ENCODE results near the gene FAM177B.

The FAM177B gene

GRCh38 chr1:222732216-222733159 lies 4.5 kb upstream of the FAM177B start:
- peaks cover 24% of the 10 kb centered on the region for H3F3A ChIP-seq (ENCODE audit: insufficient read depth, low read length)
- no peak overlapping the region for H3K9ac ChIP-seq (ENCODE audit: low read length)
- H3K79me2 ChIP-seq (ENCODE audit: low read length): no peaks in the 10 kb centered on the region
- no peak overlapping the region; the same call in 1 of the 2 replicates for H3K27ac ChIP-seq (ENCODE audit: low read length)
- H3K4me2 ChIP-seq (ENCODE audit: low read depth, low read length): no peak overlapping the region
- H3K4me1 ChIP-seq (ENCODE audit: low read length): peaks cover 12% of the 10 kb centered on the region
- TF ChIP-seq EZH2 (optimal IDR thresholded peaks at IDR 0.05; ENCODE audit: low read depth, low read length): no peak
- TF ChIP-seq CTCF (IDR thresholded peaks at IDR 0.05; ENCODE audit: low read length): no peak
- TF ChIP-seq EZH2phosphoT487 (IDR thresholded peaks at IDR 0.05; ENCODE audit: low read length): peak; percentile 99
- H3K36me3 ChIP-seq (replicated peaks; ENCODE audit: insufficient read depth, low read length): peaks cover 39% of the 10 kb centered on the region; the same call in 1 of the 2 replicates
- no peak overlapping the region for H3K4me3 ChIP-seq (ENCODE audit: low read length)
- no peaks in the 10 kb centered on the region for H3K9me2 ChIP-seq (replicated peaks; ENCODE audit: insufficient read depth, low read length)
- peak; percentile 88 for DNase-seq
- no peaks in the 10 kb centered on the region for H3K9me3 ChIP-seq (replicated peaks; ENCODE audit: insufficient read depth, low read length)
- peaks cover 48% of the 10 kb centered on the region for H3K27me3 ChIP-seq (replicated peaks; ENCODE audit: insufficient read depth, low read length)
- peaks cover 30% of the 10 kb centered on the region for H4K20me1 ChIP-seq (ENCODE audit: insufficient read depth, low read length)
- H2AFZ ChIP-seq (ENCODE audit: low read length): no peak overlapping the region

GRCh38 chr1:222734740-222735139 lies 2.3 kb upstream of the FAM177B start:
- Histone ChIP-seq H3K9me2 (replicated peaks; ENCODE audit: insufficient read depth, low read length) (no peaks in the 10 kb centered on the region), H3K4me2 (ENCODE audit: low read depth, low read length) (no peak overlapping the region), H4K20me1 (ENCODE audit: insufficient read depth, low read length) (peaks cover 27% of the 10 kb centered on the region), H3K27ac (ENCODE audit: low read length) (no peak overlapping the region), H3K4me1 (ENCODE audit: low read length) (peaks cover 12% of the 10 kb centered on the region), H3F3A (ENCODE audit: insufficient read depth, low read length) (peaks cover 24% of the 10 kb centered on the region), H3K79me2 (ENCODE audit: low read length) (no peaks in the 10 kb centered on the region), H3K9ac (ENCODE audit: low read length) (no peak overlapping the region), H3K4me3 (ENCODE audit: low read length) (no peak overlapping the region), H3K36me3 (replicated peaks; ENCODE audit: insufficient read depth, low read length) (peaks cover 29% of the 10 kb centered on the region; the same call in 1 of the 2 replicates), H2AFZ (ENCODE audit: low read length) (no peak overlapping the region), H3K9me3 (replicated peaks; ENCODE audit: insufficient read depth, low read length) (no peaks in the 10 kb centered on the region), H3K27me3 (replicated peaks; ENCODE audit: insufficient read depth, low read length) (peaks cover 56% of the 10 kb centered on the region)
- no peak for TF ChIP-seq EZH2 (optimal IDR thresholded peaks at IDR 0.05; ENCODE audit: low read depth, low read length)
- TF ChIP-seq CTCF (IDR thresholded peaks at IDR 0.05; ENCODE audit: low read length): no peak
- no peak for TF ChIP-seq EZH2phosphoT487 (IDR thresholded peaks at IDR 0.05; ENCODE audit: low read length)
- DNase-seq: no peak

- no peaks in the 10 kb centered on the region for H3K9me3 ChIP-seq (replicated peaks; ENCODE audit: insufficient read depth, low read length)
- peaks cover 20% of the 10 kb centered on the region for H3F3A ChIP-seq (ENCODE audit: insufficient read depth, low read length)
- H2AFZ ChIP-seq (ENCODE audit: low read length): no peak overlapping the region
- TF ChIP-seq CTCF (IDR thresholded peaks at IDR 0.05; ENCODE audit: low read length) (no peak), EZH2 (optimal IDR thresholded peaks at IDR 0.05; ENCODE audit: low read depth, low read length) (no peak), EZH2phosphoT487 (IDR thresholded peaks at IDR 0.05; ENCODE audit: low read length) (no peak)
- no peak overlapping the region for H3K27ac ChIP-seq (ENCODE audit: low read length)
- H3K4me2 ChIP-seq (ENCODE audit: low read depth, low read length): no peak overlapping the region
- no peak for DNase-seq
- H3K36me3 ChIP-seq (replicated peaks; ENCODE audit: insufficient read depth, low read length): peaks cover 17% of the 10 kb centered on the region; the same call in 1 of the 2 replicates
- H3K9ac ChIP-seq (ENCODE audit: low read length): no peak overlapping the region
- peaks cover 52% of the 10 kb centered on the region for H3K27me3 ChIP-seq (replicated peaks; ENCODE audit: insufficient read depth, low read length)
- H3K4me3 ChIP-seq (ENCODE audit: low read length): no peak overlapping the region
- H3K4me1 ChIP-seq (ENCODE audit: low read length): peaks cover 12% of the 10 kb centered on the region
- peaks cover 19% of the 10 kb centered on the region; the same call in 1 of the 2 replicates for H4K20me1 ChIP-seq (ENCODE audit: insufficient read depth, low read length)
- no peaks in the 10 kb centered on the region for H3K79me2 ChIP-seq (ENCODE audit: low read length)
- no peaks in the 10 kb centered on the region for H3K9me2 ChIP-seq (replicated peaks; ENCODE audit: insufficient read depth, low read length)
Observed at GRCh38 chr1:222736470-222736869, 532 bp upstream of the FAM177B start.
